ENCODE measurements around the gene TBC1D32. TPM values are rescaled to one million over a fixed set of nuclear protein-coding genes. Genes with fewer than 3 reads are reported as not detected.

Gene TBC1D32
- total and polyA plus RNA-seq, 4 donors = 0.51 to 2.8 (median 1.7) TPM

- TF ChIP-seq REST (IDR thresholded peaks at IDR 0.05) (no peak), MAX (IDR thresholded peaks at IDR 0.05) (no peak), RXRA (IDR thresholded peaks at IDR 0.05) (no peak), JUND (IDR thresholded peaks at IDR 0.05) (no peak), TAF1 (conservative IDR thresholded peaks at IDR 0.05) (no peak), CTCF (IDR thresholded peaks at IDR 0.05; ENCODE audit: low read depth, low read length, missing input control) (no peak), FOXA1 (IDR thresholded peaks at IDR 0.05) (no peak), NR2F2 (IDR thresholded peaks at IDR 0.05) (no peak)
- Histone ChIP-seq H3K9me3 (ENCODE audit: control insufficient read depth in 4 of 4, low read length in 3 of 4) (no peaks in the 10 kb centered on the region), H3K9ac (ENCODE audit: low read depth in 1 of 2, low read length in 2 of 2) (no peak overlapping the region), H3K4me3 (ENCODE audit: low read depth in 1 of 3, low read length in 3 of 3) (no peak overlapping the region), H3K27me3 (ENCODE audit: control insufficient read depth in 4 of 4, insufficient read depth in 4 of 4, low read length in 3 of 4) (no peaks in the 10 kb centered on the region), H3K4me1 (ENCODE audit: control insufficient read depth in 4 of 4, insufficient read depth in 4 of 4, low read length in 3 of 4) (no peaks in the 10 kb centered on the region), H3K36me3 (ENCODE audit: control insufficient read depth in 4 of 4, insufficient read depth in 3 of 4, low read depth in 1 of 4, low read length in 3 of 4) (no peaks in the 10 kb centered on the region), H3K27ac (ENCODE audit: low read depth in 1 of 2, low read length in 2 of 2) (no peak overlapping the region)
- DNase-seq (ENCODE audit: low spot score) = no peak
Observed at GRCh38 chr6:121236984-121237383, 97.3 kb downstream of the TBC1D32 start.

- Histone ChIP-seq H3K4me3 (ENCODE audit: low read depth in 1 of 3, low read length in 3 of 3) (no peak overlapping the region), H3K9me3 (ENCODE audit: control insufficient read depth in 4 of 4, low read length in 3 of 4) (no peaks in the 10 kb centered on the region), H3K27ac (ENCODE audit: low read depth in 1 of 2, low read length in 2 of 2) (no peak overlapping the region), H3K36me3 (ENCODE audit: control insufficient read depth in 4 of 4, insufficient read depth in 3 of 4, low read depth in 1 of 4, low read length in 3 of 4) (no peaks in the 10 kb centered on the region), H3K9ac (ENCODE audit: low read depth in 1 of 2, low read length in 2 of 2) (no peak overlapping the region), H3K27me3 (ENCODE audit: control insufficient read depth in 4 of 4, insufficient read depth in 4 of 4, low read length in 3 of 4) (no peaks in the 10 kb centered on the region), H3K4me1 (ENCODE audit: control insufficient read depth in 4 of 4, insufficient read depth in 4 of 4, low read length in 3 of 4) (no peaks in the 10 kb centered on the region)
- DNase-seq (ENCODE audit: low spot score) = no peak
- TF ChIP-seq ATF3 (IDR thresholded peaks at IDR 0.05) = no peak
- no peak for TF ChIP-seq YY1 (IDR thresholded peaks at IDR 0.05)
- TF ChIP-seq CTCF (IDR thresholded peaks at IDR 0.05; ENCODE audit: low read depth, low read length, missing input control) = no peak
- TF ChIP-seq FOXA1 (IDR thresholded peaks at IDR 0.05) = no peak
- no peak for TF ChIP-seq EGR1 (IDR thresholded peaks at IDR 0.05; ENCODE audit: low read depth in 2 of 2)
- WGBS = 99% methylated on average over 3 of the region's 3 CpGs
Observed at GRCh38 chr6:121235386-121235785, 98.9 kb downstream of the TBC1D32 start.
